Stimulated activated naive CD8-positive, alpha-beta T cell treated with anti-CD3 and anti-CD28 coated beads, Interleukin-15, amount 100 ng/mL, for 72 hours (primary cell): ENCODE measurements around the gene VRTN.
A peak's percentile ranks its signal among the peaks of the same experiment; 100 is the strongest.
"Not testable (repeated sequence)": the region's sequence is repeated elsewhere in the genome, so short reads cannot be mapped to it uniquely, and the experiment has no call there.

Experiments used
- ATAC-seq: fragments of 150-1000 bp; cut with Tn5 transposase; 2 replicates; pipeline ENCODE4 v1.10.0; 2021; ENCODE audit warnings: mild to moderate bottlenecking, moderate library complexity
- DNase-seq, 2 donors: peaks; one replicate each; pipeline ENCODE4 v3.0.0; 2021 to 2022
- H3K27ac Mint-ChIP-seq, 2 donors: one replicate each; pipeline ENCODE4 v1.8.0; 2022; ENCODE audit warnings: mild to moderate bottlenecking in 2 of 2, mixed read lengths in 2 of 2, moderate library complexity in 2 of 2
- H3K27me3 Mint-ChIP-seq: one replicate; pipeline ENCODE4 v1.8.0; 2022; ENCODE audit warnings: mixed read lengths
- H3K4me1 Mint-ChIP-seq: one replicate; pipeline ENCODE4 v1.8.0; 2022; ENCODE audit warnings: mild to moderate bottlenecking, mixed read lengths
- H3K4me3 Mint-ChIP-seq, 2 donors: one replicate each; pipeline ENCODE4 v1.8.0; 2022; ENCODE audit warnings: mild to moderate bottlenecking in 2 of 2, mixed read lengths in 2 of 2, moderate library complexity in 1 of 2
- H3K9me3 Mint-ChIP-seq, 2 donors: one replicate each; pipeline ENCODE4 v1.8.0; 2022; ENCODE audit warnings: mixed read lengths in 2 of 2

VRTN gene

GRCh38 chr14:74368441-74368840 is 20.2 kb downstream of the VRTN start:
- H3K27ac Mint-ChIP-seq, result peak overlapping the region in 1 of 2 donors; percentile 29
- no peaks in the 10 kb centered on the region for H3K9me3 Mint-ChIP-seq
- H3K4me3 Mint-ChIP-seq, result no peak overlapping the region
- DNase-seq, result no peak
- no peaks in the 10 kb centered on the region for H3K4me1 Mint-ChIP-seq
- H3K27me3 Mint-ChIP-seq, result peaks cover 13% of the 10 kb centered on the region
- no peak for ATAC-seq

- no peak for ATAC-seq
- Mint-ChIP-seq H3K27ac (no peak overlapping the region), H3K27me3 (no peaks in the 10 kb centered on the region), H3K4me3 (no peak overlapping the region), H3K9me3 (no peaks in the 10 kb centered on the region), H3K4me1 (no peaks in the 10 kb centered on the region)
- DNase-seq, result no peak
These were observed 29.9 kb downstream of the VRTN start for GRCh38 chr14:74377976-74378690.

- ATAC-seq (no peak), DNase-seq (no peak)
- Mint-ChIP-seq H3K27ac (no peak overlapping the region), H3K9me3 (no peaks in the 10 kb centered on the region), H3K27me3 (no peaks in the 10 kb centered on the region), H3K4me1 (no peaks in the 10 kb centered on the region), H3K4me3 (no peak overlapping the region)
These were observed 31.9 kb downstream of the VRTN start for GRCh38 chr14:74380172-74380571.

GRCh38 chr14:74380845-74381244 is 32.6 kb downstream of the VRTN start:
- Mint-ChIP-seq H3K27ac (no peak overlapping the region), H3K9me3 (no peaks in the 10 kb centered on the region), H3K27me3 (no peaks in the 10 kb centered on the region), H3K4me1 (no peaks in the 10 kb centered on the region), H3K4me3 (no peak overlapping the region)
- DNase-seq (no peak), ATAC-seq (no peak)

- H3K4me1 Mint-ChIP-seq, H3K9me3 Mint-ChIP-seq, ATAC-seq, H3K27ac Mint-ChIP-seq, DNase-seq, H3K4me3 Mint-ChIP-seq, H3K27me3 Mint-ChIP-seq: not testable (repeated sequence)
These were observed 33.3 kb downstream of the VRTN start for GRCh38 chr14:74381571-74381970.

GRCh38 chr14:74382231-74382630 is 34.0 kb downstream of the VRTN start:
- no peak overlapping the region for H3K27ac Mint-ChIP-seq
- ATAC-seq (no peak), DNase-seq (no peak)
- no peaks in the 10 kb centered on the region for H3K9me3 Mint-ChIP-seq
- H3K4me1 Mint-ChIP-seq, result no peaks in the 10 kb centered on the region
- H3K27me3 Mint-ChIP-seq, result no peaks in the 10 kb centered on the region
- H3K4me3 Mint-ChIP-seq, result no peak overlapping the region

GRCh38 chr14:74389980-74390379 is 41.7 kb downstream of the VRTN start:
- DNase-seq, result no peak
- H3K27me3 Mint-ChIP-seq, result peaks cover 8% of the 10 kb centered on the region
- H3K4me3 Mint-ChIP-seq, result no peak overlapping the region
- H3K27ac Mint-ChIP-seq, result no peak overlapping the region
- no peak for ATAC-seq
- H3K4me1 Mint-ChIP-seq, result no peaks in the 10 kb centered on the region
- H3K9me3 Mint-ChIP-seq, result no peaks in the 10 kb centered on the region

GRCh38 chr14:74390505-74390904 is 42.2 kb downstream of the VRTN start:
- not testable (repeated sequence) for H3K9me3 Mint-ChIP-seq, H3K27ac Mint-ChIP-seq, H3K4me1 Mint-ChIP-seq, ATAC-seq, DNase-seq, H3K4me3 Mint-ChIP-seq
- peaks cover 11% of the 10 kb centered on the region for H3K27me3 Mint-ChIP-seq

- peaks cover 11% of the 10 kb centered on the region for H3K27me3 Mint-ChIP-seq
- no peak overlapping the region for H3K27ac Mint-ChIP-seq
- ATAC-seq (no peak), DNase-seq (no peak)
- no peaks in the 10 kb centered on the region for H3K4me1 Mint-ChIP-seq
- no peak overlapping the region for H3K4me3 Mint-ChIP-seq
- H3K9me3 Mint-ChIP-seq, result no peaks in the 10 kb centered on the region
These were observed 43.2 kb downstream of the VRTN start for GRCh38 chr14:74391479-74391878.

GRCh38 chr14:74392616-74393570 is 44.6 kb downstream of the VRTN start:
- Mint-ChIP-seq H3K27me3 (peaks cover 11% of the 10 kb centered on the region), H3K9me3 (no peaks in the 10 kb centered on the region), H3K4me1 (no peaks in the 10 kb centered on the region), H3K27ac (no peak overlapping the region), H3K4me3 (no peak overlapping the region)
- ATAC-seq (no peak), DNase-seq (no peak)

GRCh38 chr14:74394549-74394948 is 46.3 kb downstream of the VRTN start:
- H3K4me3 Mint-ChIP-seq, result no peak overlapping the region
- no peak for DNase-seq
- no peaks in the 10 kb centered on the region for H3K4me1 Mint-ChIP-seq
- H3K9me3 Mint-ChIP-seq, result no peaks in the 10 kb centered on the region
- ATAC-seq, result no peak
- peaks cover 11% of the 10 kb centered on the region for H3K27me3 Mint-ChIP-seq
- H3K27ac Mint-ChIP-seq, result no peak overlapping the region

GRCh38 chr14:74395094-74395493 is 46.8 kb downstream of the VRTN start:
- no peak for ATAC-seq
- no peaks in the 10 kb centered on the region for H3K4me1 Mint-ChIP-seq
- H3K4me3 Mint-ChIP-seq, result no peak overlapping the region
- DNase-seq, result no peak
- peak overlapping the region in 1 of 2 donors; percentile 34 for H3K27ac Mint-ChIP-seq
- H3K27me3 Mint-ChIP-seq, result peaks cover 11% of the 10 kb centered on the region
- H3K9me3 Mint-ChIP-seq, result no peaks in the 10 kb centered on the region

GRCh38 chr14:74400031-74400685 is 51.9 kb downstream of the VRTN start:
- H3K4me3 Mint-ChIP-seq, result no peak overlapping the region
- no peak for ATAC-seq
- H3K4me1 Mint-ChIP-seq, result peaks cover 29% of the 10 kb centered on the region

GRCh38 chr14:74400919-74401503 is 52.7 kb downstream of the VRTN start:
- DNase-seq, result no peak
- H3K9me3 Mint-ChIP-seq, result no peaks in the 10 kb centered on the region
- peaks cover 29% of the 10 kb centered on the region for H3K4me1 Mint-ChIP-seq
- peak overlapping the region; percentile 68 to 77 for H3K4me3 Mint-ChIP-seq
- H3K27me3 Mint-ChIP-seq, result no peaks in the 10 kb centered on the region
- peak overlapping the region; percentile 91 to 96 for H3K27ac Mint-ChIP-seq
- peak; percentile 24 for ATAC-seq

More at GRCh38 chr14:74400031-74400685, 51.9 kb downstream of the VRTN start:
- H3K27ac Mint-ChIP-seq, result no peak overlapping the region
- DNase-seq, result no peak
- H3K27me3 Mint-ChIP-seq, result peaks cover 2% of the 10 kb centered on the region
- H3K9me3 Mint-ChIP-seq, result no peaks in the 10 kb centered on the region

GRCh38 chr14:74401504-74402241 is 53.4 kb downstream of the VRTN start:
- peak overlapping the region; percentile 91 to 96 for H3K27ac Mint-ChIP-seq
- peak; percentile 70 to 78 for DNase-seq
- peak overlapping the region; percentile 69 to 77 for H3K4me3 Mint-ChIP-seq
- H3K9me3 Mint-ChIP-seq, result no peaks in the 10 kb centered on the region
- H3K4me1 Mint-ChIP-seq, result peaks cover 29% of the 10 kb centered on the region
- ATAC-seq, result peak; percentile 97
- H3K27me3 Mint-ChIP-seq, result no peaks in the 10 kb centered on the region
